Measurements from ENCODE around the gene SLC23A2. TPM values are rescaled to one million over a fixed set of nuclear protein-coding genes. Genes with fewer than 3 reads are reported as not detected.

The SLC23A2 gene
- total RNA-seq, 2 experiments from 2014 or later = 18.1 to 20.6 TPM

DNA sequence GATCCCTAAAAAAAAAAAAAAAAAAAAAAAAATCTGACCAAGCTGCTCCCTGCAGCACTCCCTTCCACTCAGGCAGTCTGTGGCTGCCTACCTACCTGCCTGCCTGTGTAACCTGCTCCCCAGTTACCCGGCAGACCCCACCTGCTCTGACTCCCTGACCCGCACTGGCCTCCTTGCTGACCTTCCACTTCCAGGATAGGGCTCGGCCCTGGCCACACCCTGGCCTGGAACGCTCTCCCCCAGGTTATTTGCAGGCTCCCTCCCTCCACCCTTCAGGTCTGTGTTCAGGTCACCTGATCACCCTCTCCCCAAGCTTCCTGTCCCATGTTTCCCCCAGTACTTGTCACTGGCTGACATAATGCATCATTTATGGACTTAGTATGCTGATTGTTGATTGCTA is 134.3 kb downstream of the SLC23A2 start:
- ChIA-PET POLR2A (no interaction called here), CTCF (no interaction called here)
- H3K27ac Mint-ChIP-seq = no peak overlapping the region

DNA sequence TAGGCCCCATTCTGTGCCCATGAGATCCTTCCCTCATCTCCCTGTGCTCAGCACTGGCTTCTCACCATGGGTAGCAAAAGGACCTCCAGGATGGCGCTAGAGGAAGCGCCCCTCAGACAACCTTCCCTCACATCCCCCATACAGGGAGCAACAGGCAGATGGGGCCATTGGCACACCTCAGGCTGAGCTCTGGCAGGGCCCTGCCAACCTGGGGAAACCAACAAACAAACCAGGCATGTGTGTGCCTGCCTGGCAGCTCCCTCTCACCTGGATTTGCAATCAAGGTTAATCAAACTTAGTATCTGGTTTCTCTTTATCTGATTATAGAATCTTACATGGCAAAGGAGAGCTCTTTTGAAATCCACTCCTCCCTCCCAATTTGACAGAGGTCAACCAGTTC is 134.9 kb downstream of the SLC23A2 start:
- no peak overlapping the region for H3K4me3 Mint-ChIP-seq
- H3K4me1 Mint-ChIP-seq = peaks cover 24% of the 10 kb centered on the region
- H3K27me3 Mint-ChIP-seq = no peaks in the 10 kb centered on the region
- ChIA-PET POLR2A (no interaction called here), CTCF (no interaction called here)
- no peak overlapping the region for H3K27ac Mint-ChIP-seq
- H3K36me3 Mint-ChIP-seq (ENCODE audit: low read depth) = peaks cover 19% of the 10 kb centered on the region
- H3K9me3 Mint-ChIP-seq = no peaks in the 10 kb centered on the region
- no peak for DNase-seq

More for the DNA sequence above, 134.3 kb downstream of the SLC23A2 start:
- peaks cover 24% of the 10 kb centered on the region for H3K4me1 Mint-ChIP-seq
- H3K9me3 Mint-ChIP-seq = no peaks in the 10 kb centered on the region
- no peaks in the 10 kb centered on the region for H3K27me3 Mint-ChIP-seq
- peaks cover 14% of the 10 kb centered on the region for H3K36me3 Mint-ChIP-seq (ENCODE audit: low read depth)
- no peak overlapping the region for H3K4me3 Mint-ChIP-seq
- no peak for DNase-seq

- H3K27me3 Mint-ChIP-seq = no peaks in the 10 kb centered on the region
- CTCF ChIA-PET = no interaction called here
- H3K36me3 Mint-ChIP-seq (ENCODE audit: low read depth) = peaks cover 30% of the 10 kb centered on the region
- no peaks in the 10 kb centered on the region for H3K9me3 Mint-ChIP-seq
- peaks cover 12% of the 10 kb centered on the region for H3K4me1 Mint-ChIP-seq
- no peak overlapping the region for H3K27ac Mint-ChIP-seq
- POLR2A ChIA-PET = no interaction called here
- DNase-seq = no peak
- H3K4me3 Mint-ChIP-seq = no peak overlapping the region
Observed at GRCh38 chr20:4864311-4864752, 137.0 kb downstream of the SLC23A2 start.

- no peaks in the 10 kb centered on the region for H3K27me3 Mint-ChIP-seq
- no peaks in the 10 kb centered on the region for H3K9me3 Mint-ChIP-seq
- DNase-seq = no peak
- no peak overlapping the region for H3K27ac Mint-ChIP-seq
- ChIA-PET POLR2A (no interaction called here), CTCF (no interaction called here)
- no peak overlapping the region for H3K4me3 Mint-ChIP-seq
- H3K36me3 Mint-ChIP-seq (ENCODE audit: low read depth) = peaks cover 42% of the 10 kb centered on the region
- H3K4me1 Mint-ChIP-seq = peaks cover 3% of the 10 kb centered on the region
Observed at GRCh38 chr20:4862661-4863060, 138.6 kb downstream of the SLC23A2 start.

GRCh38 chr20:4861961-4862360 is 139.3 kb downstream of the SLC23A2 start:
- Mint-ChIP-seq H3K9me3 (no peaks in the 10 kb centered on the region), H3K27me3 (no peaks in the 10 kb centered on the region), H3K27ac (no peak overlapping the region), H3K4me1 (no peaks in the 10 kb centered on the region), H3K36me3 (ENCODE audit: low read depth) (peaks cover 41% of the 10 kb centered on the region), H3K4me3 (no peak overlapping the region)
- ChIA-PET POLR2A (no interaction called here), CTCF (no interaction called here)
- no peak for DNase-seq

GRCh38 chr20:4858000-4858399 is 143.3 kb downstream of the SLC23A2 start:
- Mint-ChIP-seq H3K4me3 (no peak overlapping the region), H3K27ac (no peak overlapping the region), H3K4me1 (no peaks in the 10 kb centered on the region), H3K36me3 (ENCODE audit: low read depth) (peaks cover 49% of the 10 kb centered on the region), H3K27me3 (no peaks in the 10 kb centered on the region), H3K9me3 (no peaks in the 10 kb centered on the region)
- CTCF ChIA-PET = no interaction called here
- POLR2A ChIA-PET = interaction anchor here (0.6 kb wide), 1 partner anchor 65 kb away, joined by 3 read pairs; no protein-coding TSS in a partner anchor
- DNase-seq = no peak

DNA sequence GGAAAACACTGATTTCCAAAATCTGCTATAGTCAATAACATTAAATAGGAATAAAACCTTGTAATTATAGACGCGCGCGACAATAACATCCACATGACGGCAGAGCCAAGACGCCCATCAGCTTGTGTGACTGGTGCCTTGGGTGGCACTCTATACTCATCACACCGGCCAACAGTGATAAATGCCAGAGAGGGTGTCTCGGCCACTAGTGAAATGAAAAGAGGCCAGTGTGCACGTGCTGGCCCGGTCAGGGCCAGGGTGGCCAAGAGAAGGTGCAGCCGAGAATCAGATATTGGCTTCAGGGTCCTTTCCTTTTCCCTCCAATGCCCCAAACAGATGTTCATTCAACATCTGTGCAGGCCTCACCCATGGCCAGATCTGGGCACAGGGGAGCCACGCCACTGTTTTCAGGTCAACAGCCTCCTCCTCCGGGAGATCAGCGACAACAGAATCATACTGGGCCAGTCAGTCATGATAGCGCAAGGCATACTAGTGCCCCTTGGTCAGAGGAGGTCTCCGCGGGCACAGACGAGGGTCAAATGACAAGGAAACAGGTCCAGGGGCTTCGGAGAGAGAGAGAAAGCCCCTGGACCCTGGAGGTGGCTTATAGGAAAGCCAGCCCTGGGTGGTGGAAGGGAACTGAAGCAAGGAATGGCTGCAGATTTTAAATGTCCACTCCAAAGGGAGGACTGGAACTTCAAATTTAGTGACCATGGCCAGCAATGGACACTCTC is 145.1 kb downstream of the SLC23A2 start:
- Mint-ChIP-seq H3K4me1 (no peaks in the 10 kb centered on the region), H3K36me3 (ENCODE audit: low read depth) (peaks cover 40% of the 10 kb centered on the region), H3K27me3 (no peaks in the 10 kb centered on the region), H3K27ac (peak overlapping the region; percentile 41), H3K4me3 (no peak overlapping the region), H3K9me3 (no peaks in the 10 kb centered on the region)
- ChIA-PET POLR2A (no interaction called here), CTCF (interaction anchor here (0.5 kb wide), 1 partner anchor 1459 kb away, joined by 4 read pairs; no protein-coding TSS in a partner anchor)
- no peak for DNase-seq

DNA sequence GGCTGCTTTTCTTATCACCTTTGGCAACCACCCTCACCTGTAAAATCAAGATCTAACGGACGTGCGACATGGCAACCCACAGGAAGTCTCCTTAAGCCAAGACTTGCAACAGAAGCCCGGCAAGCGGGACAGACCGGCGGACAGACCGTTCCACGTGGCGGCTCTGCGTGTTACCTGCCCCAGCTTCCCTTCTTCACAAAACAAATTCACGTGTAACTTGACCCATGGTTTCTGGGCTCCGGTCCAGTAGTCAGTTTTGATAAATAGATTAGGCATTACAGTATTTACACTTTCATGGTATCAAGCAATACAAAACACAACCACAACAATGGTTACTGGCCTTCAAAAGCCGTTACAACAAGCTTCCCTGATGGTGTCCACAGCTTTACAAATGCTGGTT is 145.8 kb downstream of the SLC23A2 start:
- H3K27ac Mint-ChIP-seq = peak overlapping the region; percentile 17
- H3K27me3 Mint-ChIP-seq = no peaks in the 10 kb centered on the region
- H3K4me3 Mint-ChIP-seq = no peak overlapping the region
- H3K36me3 Mint-ChIP-seq (ENCODE audit: low read depth) = peaks cover 35% of the 10 kb centered on the region
- no peak for DNase-seq
- ChIA-PET POLR2A (no interaction called here), CTCF (interaction anchor here (0.5 to 0.6 kb wide), 2 partner anchors 143 to 1458 kb away, joined by 3 to 4 read pairs; no protein-coding TSS in a partner anchor)
- no peaks in the 10 kb centered on the region for H3K4me1 Mint-ChIP-seq
- no peaks in the 10 kb centered on the region for H3K9me3 Mint-ChIP-seq

DNA sequence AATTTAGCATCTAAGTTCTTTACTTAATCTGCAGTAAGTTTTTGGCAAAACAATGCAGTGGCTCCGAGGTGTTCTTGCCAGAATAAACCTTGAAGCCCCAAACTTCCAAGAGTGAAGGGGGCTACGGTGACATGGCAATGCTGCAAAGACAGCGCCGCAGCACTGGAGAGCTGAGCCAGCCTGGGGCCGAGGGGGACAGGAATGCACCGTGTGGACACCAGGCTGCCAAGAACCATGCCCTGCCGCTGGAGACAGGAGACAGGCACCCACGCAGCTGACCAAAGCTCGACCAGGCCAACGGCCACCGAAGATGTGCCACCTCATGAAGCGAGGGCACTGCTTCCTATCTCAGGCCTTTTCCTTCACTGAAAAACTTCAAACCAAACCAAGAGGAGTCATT is 146.2 kb downstream of the SLC23A2 start:
- Mint-ChIP-seq H3K9me3 (no peaks in the 10 kb centered on the region), H3K4me3 (no peak overlapping the region), H3K27ac (peak overlapping the region; percentile 17), H3K4me1 (no peaks in the 10 kb centered on the region), H3K36me3 (ENCODE audit: low read depth) (peaks cover 31% of the 10 kb centered on the region), H3K27me3 (no peaks in the 10 kb centered on the region)
- ChIA-PET POLR2A (no interaction called here), CTCF (interaction anchor here (0.6 kb wide), 1 partner anchor 143 kb away, joined by 3 read pairs; no protein-coding TSS in a partner anchor)
- no peak for DNase-seq

DNA sequence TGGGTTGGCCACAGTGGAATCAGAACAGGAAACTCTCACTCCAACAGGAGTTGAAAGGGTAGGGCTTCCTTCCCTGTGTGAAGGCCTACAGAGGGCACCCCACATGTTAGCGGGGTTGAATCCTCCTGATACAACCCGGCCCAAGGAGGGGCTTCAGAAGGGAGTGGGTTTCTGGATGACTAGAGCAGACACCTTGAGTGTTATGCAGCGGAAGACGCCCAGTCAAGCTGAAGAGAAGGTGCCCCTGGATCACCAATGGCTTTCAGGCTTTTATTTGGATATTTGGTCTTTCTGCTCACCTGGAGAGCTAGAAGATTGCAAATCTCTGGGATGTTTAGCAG is 146.8 kb downstream of the SLC23A2 start:
- Mint-ChIP-seq H3K4me3 (no peak overlapping the region), H3K27ac (no peak overlapping the region)

GRCh38 chr20:4853757-4854560 is 147.4 kb downstream of the SLC23A2 start:
- ChIA-PET CTCF (no interaction called here), POLR2A (no interaction called here)
- Mint-ChIP-seq H3K4me3 (no peak overlapping the region), H3K27ac (no peak overlapping the region), H3K9me3 (no peaks in the 10 kb centered on the region), H3K36me3 (ENCODE audit: low read depth) (peaks cover 30% of the 10 kb centered on the region), H3K27me3 (no peaks in the 10 kb centered on the region), H3K4me1 (no peaks in the 10 kb centered on the region)
- DNase-seq = no peak

More for the DNA sequence above, 146.8 kb downstream of the SLC23A2 start:
- CTCF ChIA-PET = no interaction called here
- H3K4me1 Mint-ChIP-seq = no peaks in the 10 kb centered on the region
- no peak for DNase-seq
- POLR2A ChIA-PET = no interaction called here
- H3K9me3 Mint-ChIP-seq = no peaks in the 10 kb centered on the region
- H3K36me3 Mint-ChIP-seq (ENCODE audit: low read depth) = peaks cover 30% of the 10 kb centered on the region
- H3K27me3 Mint-ChIP-seq = no peaks in the 10 kb centered on the region

DNA sequence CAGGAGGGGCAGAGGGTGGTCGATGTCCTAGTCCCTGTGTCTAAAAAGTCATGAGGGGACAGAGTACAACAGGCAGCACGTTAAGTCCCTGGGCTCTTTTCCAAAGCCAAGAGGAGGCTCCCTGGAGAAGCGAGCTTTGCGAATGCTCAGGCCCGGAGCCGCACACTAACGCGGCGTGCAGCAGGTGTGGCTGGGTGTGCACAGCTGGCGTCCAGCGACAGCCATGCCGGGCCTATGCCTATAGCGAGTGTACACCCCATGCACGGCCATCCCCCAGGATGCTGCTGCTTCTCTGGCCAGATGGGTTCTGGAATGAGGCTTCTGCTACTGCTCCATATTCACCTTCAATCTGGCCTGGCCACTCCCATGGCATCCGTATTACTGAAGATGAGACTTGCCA is 148.3 kb downstream of the SLC23A2 start:
- no peaks in the 10 kb centered on the region for H3K27me3 Mint-ChIP-seq
- no peak overlapping the region for H3K27ac Mint-ChIP-seq
- CTCF ChIA-PET = no interaction called here
- peaks cover 20% of the 10 kb centered on the region for H3K36me3 Mint-ChIP-seq (ENCODE audit: low read depth)
- no peak overlapping the region for H3K4me3 Mint-ChIP-seq
- no peaks in the 10 kb centered on the region for H3K4me1 Mint-ChIP-seq
- no peaks in the 10 kb centered on the region for H3K9me3 Mint-ChIP-seq
- DNase-seq = no peak
- POLR2A ChIA-PET = no interaction called here

GRCh38 chr20:4850960-4851359 is 150.3 kb downstream of the SLC23A2 start:
- H3K36me3 Mint-ChIP-seq (ENCODE audit: low read depth) = peaks cover 10% of the 10 kb centered on the region
- H3K4me1 Mint-ChIP-seq = no peaks in the 10 kb centered on the region
- H3K4me3 Mint-ChIP-seq = no peak overlapping the region
- no peaks in the 10 kb centered on the region for H3K9me3 Mint-ChIP-seq
- POLR2A ChIA-PET = no interaction called here
- peaks cover 3% of the 10 kb centered on the region for H3K27me3 Mint-ChIP-seq
- DNase-seq = no peak
- no peak overlapping the region for H3K27ac Mint-ChIP-seq
- CTCF ChIA-PET = no interaction called here
